Measurements from ENCODE around the gene POLE.

Gene POLE

GRCh38 chr12:132724506-132725241 is 37.5 kb upstream of the POLE start:
- Histone ChIP-seq H3K9ac (ENCODE audit: low read length) (no peak overlapping the region), H4K91ac (ENCODE audit: low read length) (no peak overlapping the region), H2BK120ac (ENCODE audit: low read depth, low read length) (no peak overlapping the region), H4K8ac (ENCODE audit: low read length) (peak overlapping the region; percentile 61), H3K4me1 (ENCODE audit: control insufficient read depth, insufficient read depth, low read depth, low read length) (no peaks in the 10 kb centered on the region), H3K4ac (ENCODE audit: low read depth in 1 of 2, low read length in 2 of 2) (no peak overlapping the region), H2BK15ac (ENCODE audit: low read depth, poor library complexity, severe bottlenecking) (no peak overlapping the region), H2BK12ac (ENCODE audit: low read length in 2 of 2) (no peak overlapping the region), H3K9me3 (ENCODE audit: control insufficient read depth, low read length) (no peaks in the 10 kb centered on the region), H3K79me1 (replicated peaks; ENCODE audit: low read length, poor library complexity, severe bottlenecking) (peaks cover 35% of the 10 kb centered on the region), H3K4me3 (ENCODE audit: insufficient read depth in 1 of 2, low read depth in 1 of 2, low read length in 2 of 2) (no peak overlapping the region), H3K36me3 (ENCODE audit: control insufficient read depth in 1 of 2, insufficient read depth in 2 of 2, low read depth in 1 of 2, low read length in 2 of 2) (peaks cover 84 to 87% of the 10 kb centered on the region in 2 experiments), H3K27me3 (ENCODE audit: control insufficient read depth in 1 of 2, insufficient read depth in 1 of 2, low read length in 2 of 2) (no peaks in the 10 kb centered on the region), H3K18ac (ENCODE audit: low read depth in 1 of 2, low read length in 2 of 2) (no peak overlapping the region), H2AFZ (ENCODE audit: low read depth, low read length) (no peak overlapping the region), H3K23ac (ENCODE audit: low read length in 2 of 2) (no peak overlapping the region), H2BK5ac (ENCODE audit: low read depth, low read length, poor library complexity, severe bottlenecking) (no peak overlapping the region), H2AK5ac (ENCODE audit: low read length, severe bottlenecking) (no peak overlapping the region), H3K14ac (ENCODE audit: low read length in 2 of 2) (no peak overlapping the region), H3K27ac (ENCODE audit: low read length, poor library complexity, severe bottlenecking) (no peak overlapping the region), H3K4me2 (ENCODE audit: low read length, poor library complexity, severe bottlenecking) (no peak overlapping the region)
- WGBS: 95% methylated on average over 30 of the region's 30 CpGs
- DNase-seq: no peak

- 88% methylated on average over 1 of the region's 2 CpGs for WGBS
- Histone ChIP-seq H3K27ac (ENCODE audit: low read length, poor library complexity, severe bottlenecking) (no peak overlapping the region), H3K14ac (ENCODE audit: low read length in 2 of 2) (no peak overlapping the region)
Observed at GRCh38 chr12:132723764-132724140, 36.6 kb upstream of the POLE start.

GRCh38 chr12:132723015-132723763 is 36.0 kb upstream of the POLE start:
- no peaks in the 10 kb centered on the region for H3K27me3 ChIP-seq (ENCODE audit: control insufficient read depth in 1 of 2, insufficient read depth in 1 of 2, low read length in 2 of 2)
- H3K4me3 ChIP-seq (ENCODE audit: insufficient read depth in 1 of 2, low read depth in 1 of 2, low read length in 2 of 2): no peak overlapping the region
- no peak overlapping the region for H3K23ac ChIP-seq (ENCODE audit: low read length in 2 of 2)
- no peak overlapping the region for H2AFZ ChIP-seq (ENCODE audit: low read depth, low read length)
- no peak overlapping the region for H3K27ac ChIP-seq (ENCODE audit: low read length, poor library complexity, severe bottlenecking)
- H3K9me3 ChIP-seq (ENCODE audit: control insufficient read depth, low read length): no peaks in the 10 kb centered on the region
- WGBS: 98% methylated on average over 29 of the region's 30 CpGs
- H3K4me2 ChIP-seq (ENCODE audit: low read length, poor library complexity, severe bottlenecking): no peak overlapping the region
- no peak overlapping the region for H2BK12ac ChIP-seq (ENCODE audit: low read length in 2 of 2)
- H2BK15ac ChIP-seq (ENCODE audit: low read depth, poor library complexity, severe bottlenecking): no peak overlapping the region
- H3K9ac ChIP-seq (ENCODE audit: low read length): no peak overlapping the region
- H3K36me3 ChIP-seq (ENCODE audit: control insufficient read depth in 1 of 2, insufficient read depth in 2 of 2, low read depth in 1 of 2, low read length in 2 of 2): peaks cover 87 to 89% of the 10 kb centered on the region in 2 experiments
- H4K91ac ChIP-seq (ENCODE audit: low read length): no peak overlapping the region
- H3K14ac ChIP-seq (ENCODE audit: low read length in 2 of 2): no peak overlapping the region
- no peak overlapping the region for H2BK5ac ChIP-seq (ENCODE audit: low read depth, low read length, poor library complexity, severe bottlenecking)
- H4K8ac ChIP-seq (ENCODE audit: low read length): no peak overlapping the region
- H3K79me1 ChIP-seq (replicated peaks; ENCODE audit: low read length, poor library complexity, severe bottlenecking): peaks cover 29% of the 10 kb centered on the region
- H2BK120ac ChIP-seq (ENCODE audit: low read depth, low read length): no peak overlapping the region
- DNase-seq: no peak
- no peak overlapping the region for H3K4ac ChIP-seq (ENCODE audit: low read depth in 1 of 2, low read length in 2 of 2)
- H3K18ac ChIP-seq (ENCODE audit: low read depth in 1 of 2, low read length in 2 of 2): no peak overlapping the region
- no peaks in the 10 kb centered on the region for H3K4me1 ChIP-seq (ENCODE audit: control insufficient read depth, insufficient read depth, low read depth, low read length)
- H2AK5ac ChIP-seq (ENCODE audit: low read length, severe bottlenecking): no peak overlapping the region

More at GRCh38 chr12:132723764-132724140, 36.6 kb upstream of the POLE start:
- H3K79me1 ChIP-seq (replicated peaks; ENCODE audit: low read length, poor library complexity, severe bottlenecking): peaks cover 34% of the 10 kb centered on the region
- no peak overlapping the region for H3K9ac ChIP-seq (ENCODE audit: low read length)
- no peak overlapping the region for H2AK5ac ChIP-seq (ENCODE audit: low read length, severe bottlenecking)
- H4K8ac ChIP-seq (ENCODE audit: low read length): no peak overlapping the region
- H2AFZ ChIP-seq (ENCODE audit: low read depth, low read length): no peak overlapping the region
- no peak overlapping the region for H2BK15ac ChIP-seq (ENCODE audit: low read depth, poor library complexity, severe bottlenecking)
- no peak overlapping the region for H3K4ac ChIP-seq (ENCODE audit: low read depth in 1 of 2, low read length in 2 of 2)
- H3K36me3 ChIP-seq (ENCODE audit: control insufficient read depth in 1 of 2, insufficient read depth in 2 of 2, low read depth in 1 of 2, low read length in 2 of 2): peaks cover 88 to 93% of the 10 kb centered on the region in 2 experiments
- no peak overlapping the region for H2BK120ac ChIP-seq (ENCODE audit: low read depth, low read length)
- H3K18ac ChIP-seq (ENCODE audit: low read depth in 1 of 2, low read length in 2 of 2): no peak overlapping the region
- H4K91ac ChIP-seq (ENCODE audit: low read length): no peak overlapping the region
- DNase-seq: no peak
- H2BK12ac ChIP-seq (ENCODE audit: low read length in 2 of 2): no peak overlapping the region
- no peak overlapping the region for H2BK5ac ChIP-seq (ENCODE audit: low read depth, low read length, poor library complexity, severe bottlenecking)
- H3K4me2 ChIP-seq (ENCODE audit: low read length, poor library complexity, severe bottlenecking): no peak overlapping the region
- H3K27me3 ChIP-seq (ENCODE audit: control insufficient read depth in 1 of 2, insufficient read depth in 1 of 2, low read length in 2 of 2): no peaks in the 10 kb centered on the region
- H3K9me3 ChIP-seq (ENCODE audit: control insufficient read depth, low read length): no peaks in the 10 kb centered on the region
- H3K4me1 ChIP-seq (ENCODE audit: control insufficient read depth, insufficient read depth, low read depth, low read length): no peaks in the 10 kb centered on the region
- H3K4me3 ChIP-seq (ENCODE audit: insufficient read depth in 1 of 2, low read depth in 1 of 2, low read length in 2 of 2): no peak overlapping the region
- H3K23ac ChIP-seq (ENCODE audit: low read length in 2 of 2): no peak overlapping the region

DNA sequence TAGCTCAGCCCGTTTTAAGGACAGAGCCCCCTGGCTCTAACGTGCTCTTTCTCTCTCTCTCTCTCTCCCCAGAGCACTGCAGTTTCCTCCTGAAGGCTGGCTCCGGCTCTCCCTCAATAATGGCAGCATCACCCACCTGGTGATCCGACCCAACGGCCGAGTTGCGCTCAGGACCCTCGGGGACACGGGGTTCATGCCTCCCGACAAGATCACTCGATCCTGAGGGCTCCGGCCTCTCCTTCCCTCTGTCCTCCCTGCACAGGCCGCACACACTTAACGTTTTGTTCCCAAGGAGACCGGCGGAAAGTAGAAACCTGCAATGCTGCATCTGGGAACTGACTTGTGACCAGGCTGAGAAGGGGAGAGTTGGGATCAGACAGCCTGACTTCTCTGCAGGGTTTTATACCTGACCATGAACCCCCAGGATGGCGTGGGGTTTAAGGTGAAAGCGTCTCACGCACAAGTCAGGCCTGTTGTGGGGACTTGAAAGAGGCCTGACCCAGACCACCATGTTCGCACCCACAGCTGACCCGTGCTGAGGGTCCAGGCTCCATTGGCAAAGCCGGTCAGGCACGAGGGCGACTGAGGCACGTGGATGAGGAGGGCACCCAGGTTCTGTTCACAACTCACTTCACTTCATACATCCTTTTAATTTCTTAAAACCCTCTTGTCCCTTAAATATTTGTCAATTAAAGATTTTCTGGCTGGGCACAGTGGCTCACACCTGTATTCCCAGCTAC is 33.6 kb upstream of the POLE start:
- Histone ChIP-seq H3K9me3 (ENCODE audit: control insufficient read depth, low read length) (no peaks in the 10 kb centered on the region), H4K91ac (ENCODE audit: low read length) (no peak overlapping the region), H3K27me3 (ENCODE audit: control insufficient read depth in 1 of 2, insufficient read depth in 1 of 2, low read length in 2 of 2) (no peaks in the 10 kb centered on the region), H3K79me1 (replicated peaks; ENCODE audit: low read length, poor library complexity, severe bottlenecking) (peaks cover 29% of the 10 kb centered on the region), H3K14ac (ENCODE audit: low read length in 2 of 2) (no peak overlapping the region), H3K9ac (ENCODE audit: low read length) (no peak overlapping the region), H2AK5ac (ENCODE audit: low read length, severe bottlenecking) (no peak overlapping the region), H2AFZ (ENCODE audit: low read depth, low read length) (no peak overlapping the region), H3K36me3 (ENCODE audit: control insufficient read depth in 1 of 2, insufficient read depth in 2 of 2, low read depth in 1 of 2, low read length in 2 of 2) (peaks cover 84 to 87% of the 10 kb centered on the region in 2 experiments), H3K18ac (ENCODE audit: low read depth in 1 of 2, low read length in 2 of 2) (no peak overlapping the region), H2BK5ac (ENCODE audit: low read depth, low read length, poor library complexity, severe bottlenecking) (no peak overlapping the region), H3K23ac (ENCODE audit: low read length in 2 of 2) (no peak overlapping the region), H2BK12ac (ENCODE audit: low read length in 2 of 2) (no peak overlapping the region), H3K4me2 (ENCODE audit: low read length, poor library complexity, severe bottlenecking) (no peak overlapping the region), H2BK15ac (ENCODE audit: low read depth, poor library complexity, severe bottlenecking) (no peak overlapping the region), H2BK120ac (ENCODE audit: low read depth, low read length) (no peak overlapping the region), H3K4me1 (ENCODE audit: control insufficient read depth, insufficient read depth, low read depth, low read length) (peaks cover 5% of the 10 kb centered on the region), H3K27ac (ENCODE audit: low read length, poor library complexity, severe bottlenecking) (no peak overlapping the region), H3K4ac (ENCODE audit: low read depth in 1 of 2, low read length in 2 of 2) (no peak overlapping the region), H4K8ac (ENCODE audit: low read length) (no peak overlapping the region), H3K4me3 (ENCODE audit: insufficient read depth in 1 of 2, low read depth in 1 of 2, low read length in 2 of 2) (no peak overlapping the region)
- 98% methylated on average over 25 of the region's 25 CpGs for WGBS
- DNase-seq: no peak
